Eye (tissue), 1 donor: ENCODE measurements around the gene FAM237B.
"Not testable (repeated sequence)": the region's sequence is repeated elsewhere in the genome, so short reads cannot be mapped to it uniquely, and the experiment has no call there.

Experiments used
- DNase-seq: peaks from one replicate; pipeline ENCODE4 v3.0.0-alpha.2; 2015

The FAM237B gene

DNA sequence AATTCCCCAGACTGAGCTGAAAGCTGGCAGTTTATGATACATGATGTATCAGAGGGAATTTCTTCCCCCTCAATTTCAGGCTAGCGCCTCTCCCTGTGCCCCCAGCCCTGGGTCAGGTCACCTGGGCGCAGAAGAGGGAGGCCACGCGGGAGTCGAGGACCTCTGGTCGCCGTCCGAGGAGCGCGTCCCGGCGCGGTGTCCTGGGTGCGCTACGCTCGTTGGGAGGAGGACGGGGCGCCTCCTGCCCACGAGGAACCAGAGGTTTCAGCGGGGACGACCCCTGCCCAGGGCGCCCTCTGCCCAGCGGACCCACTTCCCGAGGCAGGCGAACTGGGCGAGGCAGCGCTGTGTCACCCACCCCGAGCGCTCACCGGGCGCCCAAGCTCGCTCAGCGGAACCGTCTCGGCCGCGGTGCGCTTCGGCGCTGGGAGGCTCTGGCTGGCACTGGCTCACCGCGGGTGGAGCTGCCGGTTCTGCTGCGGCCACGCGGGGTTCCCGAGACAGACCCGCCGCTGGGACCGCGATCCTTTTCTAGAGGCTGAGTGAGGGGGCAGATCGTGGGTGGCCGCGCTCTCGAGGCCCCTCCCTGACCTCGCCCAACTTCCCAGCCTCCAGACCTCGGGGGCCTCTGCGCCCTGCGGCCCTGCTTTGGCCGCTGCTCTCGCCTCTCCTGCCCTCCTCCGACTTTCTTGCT is at the start of gene FAM237B:
TSS of gene FAM237B (minus strand) at position 504 of the 694 bp plus-strand sequence. CDS start 1,556 bp downstream, outside the sequence.
- peak; percentile 58 for DNase-seq

DNA sequence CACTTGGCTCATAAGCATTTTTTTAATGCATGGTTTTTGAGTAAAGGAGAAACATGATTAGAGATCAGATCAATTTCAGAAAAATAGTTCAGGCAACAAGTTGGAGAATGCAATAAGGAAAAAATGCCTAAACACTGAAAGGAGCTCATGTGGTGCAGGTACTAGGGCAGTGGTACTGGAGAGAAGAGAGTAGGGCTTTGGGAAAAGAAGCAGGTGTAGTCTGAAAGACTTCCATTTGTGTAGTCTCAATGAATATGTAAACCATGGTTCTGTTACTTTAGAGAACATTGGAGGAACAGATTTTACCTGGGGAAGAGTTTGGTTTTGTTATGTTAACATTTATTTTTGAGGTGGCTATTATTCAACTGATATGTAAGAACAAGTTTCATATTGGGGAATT is 30.9 kb upstream of the FAM237B start:
- no peak for DNase-seq

DNA sequence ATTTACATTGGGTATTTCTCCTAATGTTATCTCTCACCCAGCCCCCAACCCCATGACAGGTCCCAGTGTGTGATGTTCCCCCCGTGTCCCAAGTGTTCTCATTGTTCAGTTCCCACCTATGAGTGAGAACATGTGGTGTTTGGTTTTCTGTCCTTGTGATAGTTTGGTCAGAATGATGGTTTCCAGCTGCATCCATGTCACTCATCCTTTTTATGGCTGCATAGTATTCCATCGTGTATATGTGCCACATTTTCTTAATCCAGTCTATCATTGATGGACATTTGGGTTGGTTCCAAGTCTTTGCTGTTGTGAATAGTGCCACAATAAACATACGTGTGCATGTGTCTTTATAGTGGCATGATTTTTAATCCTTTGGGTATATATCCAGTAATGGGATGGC is 28.9 kb upstream of the FAM237B start:
- DNase-seq = not testable (repeated sequence)

DNA sequence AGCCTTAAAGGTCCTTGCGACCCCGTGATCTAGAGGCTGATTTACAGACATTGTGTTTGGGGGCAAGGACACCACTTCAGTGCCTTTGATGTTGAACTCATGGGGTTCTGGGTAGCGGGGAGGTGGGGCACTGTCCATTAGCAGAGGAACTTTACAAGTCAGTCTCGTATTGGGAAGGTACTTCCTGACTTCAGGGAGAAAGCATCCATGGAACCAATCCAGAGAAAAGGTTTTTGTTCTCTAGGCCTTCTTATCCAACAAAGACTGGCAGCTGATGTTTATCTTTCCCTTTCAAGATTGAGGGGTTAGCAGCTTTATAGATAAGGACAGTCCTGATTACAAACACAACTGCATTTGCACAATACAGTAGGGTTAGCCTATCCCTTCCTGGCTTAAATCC is 28.2 kb upstream of the FAM237B start:
- DNase-seq = no peak

DNA sequence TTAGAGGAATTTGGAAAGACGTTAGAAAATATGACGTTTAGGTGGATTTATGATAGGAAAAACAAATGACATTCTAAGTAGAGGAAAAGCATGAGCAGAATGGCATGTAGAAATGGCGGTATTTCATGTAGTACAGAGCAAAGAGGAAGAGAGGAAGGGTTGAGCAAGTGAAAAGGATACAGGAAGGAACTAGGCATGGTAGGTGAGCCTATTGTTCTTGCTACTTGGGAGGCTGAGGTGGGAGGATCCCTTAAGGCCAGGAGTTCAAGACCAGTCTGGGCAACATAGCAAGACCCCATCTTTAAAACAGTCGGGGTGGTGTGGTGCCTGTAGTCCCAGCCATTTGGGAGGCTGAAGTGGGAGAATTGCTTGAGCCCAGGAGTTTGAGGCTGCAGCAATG is 26.7 kb upstream of the FAM237B start:
- DNase-seq = no peak

DNA sequence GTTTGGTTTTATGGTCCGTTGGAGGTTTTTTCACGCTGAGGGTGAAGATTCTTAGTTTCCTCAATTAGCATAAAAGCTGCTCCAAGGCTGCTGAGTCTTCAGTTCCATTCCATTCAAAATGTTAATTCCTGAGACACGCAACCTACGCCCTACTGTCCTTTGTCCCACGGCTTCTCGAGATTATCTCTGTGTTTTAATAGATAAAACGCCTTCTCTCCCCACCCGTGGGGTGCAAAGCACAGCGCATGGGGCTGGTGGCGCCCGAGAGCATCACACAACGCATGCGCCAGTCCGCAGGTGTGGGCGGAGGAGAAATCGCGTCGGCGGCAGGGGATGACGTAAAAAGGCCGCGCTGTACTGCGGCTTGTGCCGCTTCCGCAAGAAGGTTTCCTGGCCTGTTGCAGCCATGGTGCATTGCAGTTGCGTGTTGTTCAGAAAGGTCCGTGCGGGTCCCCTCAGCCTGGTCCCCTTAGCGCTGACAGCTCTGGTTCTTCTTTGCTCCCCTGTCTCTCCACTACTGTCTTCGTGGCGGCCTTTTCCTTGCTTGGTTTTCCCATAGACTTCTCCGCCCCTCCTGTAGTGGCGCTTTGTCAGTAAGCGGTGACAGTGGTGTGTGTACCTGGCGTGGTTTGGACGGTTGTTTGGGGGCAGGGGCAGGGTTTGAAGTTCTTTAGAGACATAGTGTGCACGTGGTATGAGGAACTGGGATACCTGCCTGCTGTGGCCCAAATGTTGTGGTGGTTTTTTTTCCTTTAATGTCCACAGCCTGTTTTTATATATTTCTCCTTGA is 25.4 kb upstream of the FAM237B start, which contains the start of gene GTPBP10:
TSS of gene GTPBP10 (plus strand) at position 381 of the 790 bp plus-strand sequence. CDS start at position 407, 26 bp downstream.
- peak; percentile 98 for DNase-seq

DNA sequence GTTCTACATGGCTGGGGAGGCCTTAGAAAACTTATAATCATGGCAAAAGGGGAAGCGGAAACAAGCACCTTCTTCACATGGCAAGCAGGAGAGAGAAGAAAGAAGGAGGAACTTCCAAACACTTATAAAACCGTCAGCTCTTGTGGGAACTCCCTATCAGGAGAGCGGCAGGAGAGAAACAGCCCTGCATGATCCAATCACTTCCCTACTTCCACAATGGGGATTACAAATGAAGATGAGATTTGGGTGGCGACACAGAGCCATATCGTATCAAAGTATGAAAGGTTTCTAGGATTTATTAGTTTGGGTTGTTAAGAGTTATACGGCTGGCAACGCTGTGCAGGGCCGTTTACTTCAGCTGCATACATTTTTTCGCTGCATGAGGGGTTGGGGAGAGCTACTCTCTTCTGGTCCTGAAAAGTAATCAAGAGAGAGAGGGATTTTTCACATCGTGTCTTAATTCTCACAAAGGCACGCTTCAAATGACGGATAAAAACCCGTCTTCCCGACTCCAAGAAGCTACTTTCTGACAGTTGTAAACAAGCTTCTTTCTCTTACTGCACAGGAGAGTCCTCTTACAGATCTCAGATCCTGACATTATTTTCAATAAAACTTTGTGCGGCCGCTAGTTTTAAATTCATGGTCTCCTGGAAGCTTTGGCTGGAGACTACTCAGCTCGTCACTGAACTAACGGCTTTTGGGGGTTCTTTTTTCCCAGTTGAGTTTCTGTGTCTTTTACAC is 24.7 kb upstream of the FAM237B start:
- DNase-seq = no peak

DNA sequence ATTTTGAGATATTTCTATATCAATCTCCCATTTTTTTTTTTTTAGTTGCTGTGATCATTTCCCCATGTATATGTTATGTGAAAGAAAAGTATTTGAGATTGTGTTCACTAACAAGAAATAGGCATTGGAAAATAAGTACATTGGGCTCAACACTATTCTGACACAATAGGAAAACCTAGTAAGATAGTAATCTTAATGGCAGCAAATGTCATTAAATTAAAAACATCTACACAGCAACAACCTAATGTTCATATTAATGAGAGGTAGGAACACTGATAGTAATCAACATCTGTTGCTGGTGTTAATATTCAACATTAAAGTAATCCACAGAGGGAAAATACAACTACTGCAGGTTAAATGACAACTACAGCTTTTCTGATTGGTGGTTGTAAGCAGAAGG is 23.9 kb upstream of the FAM237B start:
- DNase-seq = no peak

DNA sequence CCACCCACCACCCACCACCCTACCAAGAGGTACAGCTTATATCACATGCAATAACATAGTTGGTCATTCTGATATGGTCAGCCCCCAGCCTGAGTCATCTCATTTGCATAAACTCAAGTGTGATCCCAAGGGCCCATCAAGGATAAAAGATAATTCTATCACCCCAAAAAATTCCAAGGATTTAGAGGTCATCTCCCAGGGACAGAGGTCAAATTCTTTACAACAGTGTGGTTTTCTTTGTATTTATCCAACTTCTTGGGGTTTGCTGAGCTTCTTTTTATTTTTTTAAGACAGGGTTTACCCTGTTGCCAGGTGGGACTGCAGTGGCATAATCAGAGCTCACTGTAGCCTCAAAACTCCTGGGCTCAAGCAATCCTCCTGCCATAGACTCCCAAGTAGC is 16.0 kb upstream of the FAM237B start:
- DNase-seq = no peak

DNA sequence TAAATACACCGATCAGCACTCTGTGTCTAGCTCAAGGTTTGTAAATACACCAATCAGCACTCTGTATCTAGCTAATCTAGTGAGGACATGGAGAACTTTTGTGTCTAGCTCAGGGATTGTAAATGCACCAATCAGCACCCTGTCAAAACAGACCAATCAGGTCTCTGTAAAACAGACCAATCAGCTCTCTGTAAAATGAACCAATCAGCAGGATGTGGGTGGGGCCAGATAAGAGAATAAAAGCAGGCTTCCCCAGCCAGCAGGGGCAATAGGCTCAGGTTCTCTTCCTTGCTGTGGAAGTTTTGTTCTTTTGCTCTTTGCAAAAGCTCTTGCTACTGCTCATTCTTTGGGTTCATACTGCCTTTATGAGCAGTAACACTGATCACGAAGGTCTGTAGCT is 13.8 kb upstream of the FAM237B start:
- DNase-seq = not testable (repeated sequence)

DNA sequence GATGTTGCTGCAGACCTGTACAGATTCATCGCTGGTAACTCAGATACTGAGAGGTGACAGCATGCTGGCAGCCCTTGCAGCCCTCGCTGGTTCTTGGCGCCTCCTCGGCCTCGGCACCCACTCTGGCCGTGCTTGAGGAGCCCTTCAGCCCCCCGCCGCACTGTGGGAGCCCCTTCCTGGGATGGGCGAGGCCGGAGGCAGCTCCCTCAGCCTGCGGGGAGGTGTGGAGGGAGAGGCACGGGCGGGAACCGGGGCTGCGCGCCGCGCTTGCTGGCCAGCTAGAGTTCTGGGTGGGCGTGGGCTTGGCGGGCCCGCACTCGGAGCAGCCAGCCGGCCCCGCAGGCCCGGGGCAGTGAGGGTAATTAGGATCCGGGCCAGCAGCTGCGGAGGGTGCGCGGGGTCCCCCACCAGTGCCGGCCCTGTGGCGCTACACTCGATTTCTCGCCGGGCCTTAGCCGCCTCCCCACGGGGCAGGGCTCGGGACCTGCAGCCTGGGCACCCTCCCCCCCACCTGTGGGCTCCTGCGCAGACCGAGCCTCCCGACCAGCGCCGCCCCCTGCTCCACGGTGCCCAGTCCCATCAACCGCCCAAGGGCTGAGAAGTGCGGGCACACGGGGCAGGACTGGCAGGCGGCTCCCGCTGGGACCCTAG is 13.2 kb upstream of the FAM237B start:
- no peak for DNase-seq

DNA sequence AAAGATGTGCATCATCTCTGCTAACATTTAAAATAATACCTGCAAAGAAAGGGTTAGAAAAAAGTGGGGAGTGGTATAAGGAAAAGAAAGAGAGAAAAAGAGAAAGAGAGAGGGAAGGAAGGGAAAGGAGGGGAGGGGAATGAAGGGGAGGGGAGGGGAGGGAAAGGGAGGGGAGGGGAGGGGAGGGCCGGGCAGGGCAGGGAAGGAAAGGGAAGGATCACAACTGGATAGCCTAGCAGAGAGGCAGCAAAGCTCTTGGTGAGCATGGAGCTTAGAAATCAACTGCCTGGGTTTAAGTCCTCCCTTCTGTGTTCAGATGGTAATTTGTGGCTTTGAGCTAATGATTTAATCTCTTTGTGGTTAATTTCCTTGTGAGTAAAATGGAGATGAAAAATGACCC is 5.4 kb upstream of the FAM237B start:
- DNase-seq = no peak

DNA sequence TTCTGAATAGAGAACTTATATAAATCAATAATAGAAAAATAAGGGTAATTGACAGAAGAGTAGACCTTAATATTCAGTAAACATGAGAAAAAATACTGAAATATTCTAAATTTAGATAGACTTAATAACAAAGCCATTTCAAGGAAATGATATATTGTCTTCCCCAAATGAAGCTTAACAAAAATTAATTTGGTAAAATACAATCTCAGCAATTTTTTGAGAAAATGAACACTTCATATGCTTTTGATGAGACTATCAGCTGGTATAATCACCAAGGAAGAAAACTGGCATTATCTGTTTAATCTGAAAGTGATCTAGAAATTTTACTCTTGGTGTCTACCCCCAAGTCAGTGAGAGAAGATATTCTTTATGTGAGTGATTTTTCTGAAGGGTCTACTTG is 1.7 kb upstream of the FAM237B start:
- DNase-seq = no peak

DNA sequence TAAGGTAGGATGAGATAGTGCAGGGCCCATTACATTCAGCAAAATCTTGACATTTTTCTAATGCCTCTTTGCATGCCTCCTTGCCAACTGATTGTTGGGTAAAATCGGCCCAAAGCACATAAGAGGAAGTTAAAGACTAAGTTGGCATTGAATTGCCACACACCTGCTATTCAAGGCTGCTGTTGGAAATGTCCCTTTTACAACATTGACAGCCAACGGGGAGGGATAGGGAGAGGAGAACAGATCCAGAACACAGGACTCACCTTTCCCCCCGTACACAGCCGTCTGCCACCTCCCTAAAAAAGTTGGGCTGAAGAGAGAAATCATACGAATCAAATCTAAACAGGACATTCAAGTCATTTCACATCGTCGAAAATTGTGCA is 695 bp downstream of the FAM237B start:
- DNase-seq = peak; percentile 19

DNA sequence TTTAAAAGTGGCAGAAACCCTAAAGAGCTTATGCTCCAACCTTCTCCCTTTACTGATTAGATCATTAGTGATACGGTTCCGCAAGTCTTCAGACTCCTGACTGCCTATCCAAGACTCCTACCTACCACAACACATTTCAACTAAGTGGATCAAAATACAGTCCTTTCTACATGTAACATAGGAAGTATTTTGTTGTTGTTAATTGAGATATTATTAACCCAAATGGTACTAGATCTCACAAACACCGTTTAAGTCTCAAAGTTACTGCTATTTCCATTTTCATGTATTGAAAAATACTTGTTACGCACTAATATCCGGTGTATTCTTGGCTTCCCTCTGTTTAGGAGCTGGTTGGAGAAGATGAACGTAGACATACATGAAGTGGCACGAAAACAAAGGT is 1.1 kb downstream of the FAM237B start:
- DNase-seq = no peak

DNA sequence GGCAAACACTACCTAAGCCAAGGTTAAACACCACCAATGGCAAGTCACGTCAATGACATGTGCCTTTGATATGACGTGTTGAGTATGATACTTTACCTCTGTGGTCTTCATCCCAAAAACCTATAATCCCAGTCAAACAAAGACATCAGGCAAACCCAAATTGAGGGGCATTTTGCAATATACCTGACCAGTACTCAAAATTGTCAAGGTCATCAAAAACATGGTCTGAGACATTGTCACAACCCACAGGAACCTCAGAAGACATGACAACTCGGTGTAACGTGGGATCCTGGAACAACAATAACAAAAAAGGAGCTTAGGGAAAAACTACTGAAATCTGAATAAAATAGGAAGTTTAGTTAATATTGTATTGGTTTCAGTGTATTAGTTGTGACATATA is 7.2 kb downstream of the FAM237B start:
- no peak for DNase-seq

DNA sequence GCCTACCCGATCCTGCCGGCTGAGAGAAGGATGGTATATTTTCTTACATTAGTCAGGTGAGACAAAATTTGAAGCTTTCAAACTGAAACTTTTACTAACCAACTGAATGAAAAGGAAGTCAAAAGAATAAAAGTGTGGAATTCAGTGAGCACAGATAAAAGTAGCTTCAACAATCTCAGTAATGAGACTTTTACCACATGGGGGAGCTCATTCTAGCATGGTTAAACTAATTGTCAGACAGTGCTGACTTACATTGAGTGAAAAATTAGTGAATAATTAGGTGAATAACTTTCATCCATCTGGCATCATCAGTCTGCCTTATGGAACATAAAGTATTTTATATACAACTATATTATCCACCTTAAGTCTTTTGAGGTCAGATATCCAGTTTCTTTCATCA is 8.4 kb downstream of the FAM237B start:
- DNase-seq = no peak

DNA sequence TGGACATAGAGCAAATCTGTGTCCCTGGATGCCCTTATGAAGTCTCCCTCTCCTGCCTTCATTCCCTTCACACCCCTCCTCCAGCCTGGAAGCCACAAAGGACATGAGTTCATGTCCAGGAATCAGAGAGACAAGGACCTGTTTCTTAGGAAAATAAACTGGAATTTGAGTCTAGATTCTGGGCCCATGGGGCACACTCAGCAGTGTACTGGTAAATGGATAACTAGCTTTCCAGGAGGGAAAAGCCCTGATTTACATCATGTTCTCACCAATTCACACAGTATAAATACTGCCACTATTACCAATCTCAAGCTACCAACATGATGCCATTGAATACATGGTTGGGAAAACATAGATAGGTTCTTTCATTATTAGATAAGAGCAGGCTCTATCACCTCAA is 9.9 kb downstream of the FAM237B start:
- DNase-seq = no peak

DNA sequence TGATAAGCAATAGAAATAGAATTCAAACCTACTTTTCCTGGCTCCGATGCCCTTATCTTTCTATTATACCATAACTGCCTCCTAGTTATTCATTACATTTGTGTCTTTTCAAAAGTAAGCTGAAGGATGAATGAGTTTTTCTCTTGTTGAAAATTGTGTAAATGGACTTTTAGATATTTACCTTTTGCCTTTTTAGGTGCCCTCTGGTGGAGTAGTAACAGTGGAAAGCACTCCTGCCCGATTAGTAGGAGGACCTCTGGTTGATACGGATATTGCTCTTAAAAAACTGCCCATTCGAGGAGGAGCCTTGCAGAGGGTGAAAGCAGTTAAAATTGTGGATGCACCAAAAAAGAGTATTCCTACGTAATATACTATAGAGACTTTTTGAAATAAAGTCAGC is 11.2 kb downstream of the FAM237B start:
- DNase-seq = no peak

DNA sequence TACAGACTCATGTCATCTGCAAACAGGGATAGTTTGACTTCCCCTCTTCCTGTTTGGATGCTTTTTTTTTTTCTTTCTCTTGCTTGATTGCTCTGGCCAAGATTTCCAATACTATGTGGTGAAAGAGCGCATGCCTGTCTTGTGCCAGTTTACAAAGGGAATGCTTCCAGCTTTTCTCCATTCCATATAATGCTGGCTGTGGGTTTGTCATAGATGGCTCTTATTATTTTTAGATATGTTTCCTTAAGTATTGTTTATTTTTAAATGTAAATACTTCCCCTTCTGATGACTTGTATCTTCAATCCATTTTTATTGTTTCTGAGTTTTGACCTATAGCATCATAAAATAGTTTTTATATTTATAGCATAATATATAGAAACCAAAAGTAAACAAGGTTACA is 17.9 kb downstream of the FAM237B start:
- DNase-seq = no peak

DNA sequence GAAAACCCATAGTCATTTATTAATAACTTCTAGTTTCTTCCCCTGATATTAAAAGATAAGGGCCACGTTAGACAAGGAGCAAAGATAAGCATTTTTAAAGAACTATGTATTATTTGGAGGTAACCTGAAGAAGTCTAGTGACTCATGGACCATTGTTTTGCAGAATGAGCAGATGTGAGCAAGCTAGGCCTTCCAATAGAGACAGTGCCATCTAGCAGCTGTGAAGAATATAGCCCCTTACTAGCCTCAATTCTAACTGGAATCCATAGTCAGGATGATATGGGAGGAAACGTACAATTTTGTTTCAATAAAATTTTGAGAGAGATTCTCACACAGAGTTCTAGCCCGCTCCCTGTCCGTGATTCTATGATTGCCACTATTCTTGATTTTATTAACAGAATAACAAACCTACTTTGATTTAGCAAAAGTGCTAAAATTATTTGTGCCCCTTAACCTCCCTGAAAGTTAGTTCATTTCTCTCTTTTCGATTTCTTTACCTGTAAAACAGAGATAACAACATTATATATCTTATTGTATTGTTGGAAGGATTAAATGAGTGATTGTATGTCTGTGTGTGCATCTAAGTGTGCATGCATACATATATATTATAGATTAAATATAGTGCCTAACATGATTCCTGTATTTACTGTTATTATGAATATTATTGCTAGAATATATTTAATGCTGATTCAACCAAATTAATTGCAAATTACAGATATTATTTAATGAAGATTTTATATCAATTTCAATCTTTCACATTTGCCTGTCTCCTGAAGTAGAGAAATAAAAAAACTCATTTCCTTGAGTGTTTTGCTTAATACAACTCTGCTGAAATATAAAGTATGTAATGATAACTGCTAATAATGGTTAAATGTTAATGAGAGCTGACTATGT is 22.7 kb downstream of the FAM237B start:
- peak; percentile 33 for DNase-seq
